Measurements from ENCODE around the gene DDX41. TPM values are rescaled to one million over a fixed set of nuclear protein-coding genes. Genes with fewer than 3 reads are reported as not detected.

The DDX41 gene
- total RNA-seq, 2 experiments from 2014 or later: 142 to 147 TPM

DNA sequence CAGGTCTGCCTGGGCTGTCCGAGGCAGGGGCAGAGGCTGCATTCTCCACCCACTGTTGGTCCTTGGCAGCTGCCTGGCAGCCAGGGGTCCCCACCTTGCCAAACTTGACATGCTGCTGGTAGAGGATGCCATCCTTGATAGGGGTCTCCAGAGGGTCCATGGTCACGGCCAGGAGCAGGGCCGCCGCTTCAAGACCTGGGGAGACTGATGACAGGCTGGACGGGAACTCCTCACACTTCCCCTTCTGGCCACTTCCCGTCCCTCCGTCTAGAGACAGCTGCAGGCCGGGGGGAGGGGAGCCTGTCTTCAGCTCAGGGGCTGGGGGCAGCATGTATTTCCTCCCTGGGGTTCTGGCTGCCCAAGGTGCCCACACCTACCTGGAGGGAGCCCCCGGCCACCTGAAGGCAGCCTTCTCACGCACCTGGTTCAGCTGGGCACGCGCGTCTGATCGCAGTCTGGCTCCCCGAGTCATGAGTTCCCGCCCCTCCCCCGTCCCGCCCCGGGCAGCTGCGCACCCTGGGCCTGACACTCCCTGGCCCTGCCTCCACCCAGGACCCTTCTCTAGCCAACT lies 7.3 kb downstream of the DDX41 start, which contains the start of gene DOK3:
TSS of gene DOK3 (minus strand) at position 446 of the 571 bp plus-strand sequence. CDS start at position 160, 286 bp downstream.
- peaks cover 28% of the 10 kb centered on the region for H3K36me3 Mint-ChIP-seq (ENCODE audit: low read depth)
- H3K27ac Mint-ChIP-seq: no peak within 1 kb of the TSS
- no peak within 1 kb of the TSS for H3K4me3 Mint-ChIP-seq
- intact Hi-C loops (cut with micrococcal nuclease): no loop called here
- no peaks in the 10 kb centered on the region for H3K9me3 Mint-ChIP-seq
- H3K4me1 Mint-ChIP-seq (ENCODE audit: low read depth): peaks cover 7% of the 10 kb centered on the region
- CTCF ChIA-PET: interaction anchor here (1.3 kb wide), 1 partner anchor 12 kb away, joined by 4 read pairs; the partner anchor contains the start of gene PDLIM7
- H3K27me3 Mint-ChIP-seq (ENCODE audit: low read depth): no peaks in the 10 kb centered on the region
- no peak for DNase-seq

DNA sequence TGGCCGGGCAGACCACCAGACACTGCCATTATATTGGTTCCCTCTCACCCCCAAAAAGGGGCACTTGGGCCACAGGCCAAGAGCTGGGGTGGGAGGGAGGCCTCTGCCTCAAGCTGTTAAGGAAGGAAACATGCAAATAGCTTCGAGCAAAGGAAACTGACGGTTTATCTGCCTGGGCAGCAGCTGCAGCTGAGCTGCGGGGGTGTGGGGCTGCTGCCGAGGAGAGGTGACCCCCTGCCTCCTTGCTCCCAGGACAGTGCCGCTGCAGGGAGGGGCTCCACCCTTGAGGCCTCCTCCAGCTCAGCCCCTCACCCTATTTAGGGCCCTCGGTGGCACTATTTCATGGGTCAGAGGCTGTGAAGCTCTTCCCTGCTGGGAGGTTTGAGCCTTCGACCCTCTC lies 7.9 kb downstream of the DDX41 start:
- Mint-ChIP-seq H3K27ac (no peak overlapping the region), H3K9me3 (no peaks in the 10 kb centered on the region), H3K27me3 (ENCODE audit: low read depth) (no peaks in the 10 kb centered on the region), H3K4me3 (no peak overlapping the region), H3K4me1 (ENCODE audit: low read depth) (peaks cover 2% of the 10 kb centered on the region), H3K36me3 (ENCODE audit: low read depth) (peaks cover 23% of the 10 kb centered on the region)
- DNase-seq: no peak
- CTCF ChIA-PET: interaction anchor here (1.3 kb wide), 1 partner anchor 11 kb away, joined by 4 read pairs; the partner anchor contains the start of gene PDLIM7
- intact Hi-C loops (cut with micrococcal nuclease): no loop called here

DNA sequence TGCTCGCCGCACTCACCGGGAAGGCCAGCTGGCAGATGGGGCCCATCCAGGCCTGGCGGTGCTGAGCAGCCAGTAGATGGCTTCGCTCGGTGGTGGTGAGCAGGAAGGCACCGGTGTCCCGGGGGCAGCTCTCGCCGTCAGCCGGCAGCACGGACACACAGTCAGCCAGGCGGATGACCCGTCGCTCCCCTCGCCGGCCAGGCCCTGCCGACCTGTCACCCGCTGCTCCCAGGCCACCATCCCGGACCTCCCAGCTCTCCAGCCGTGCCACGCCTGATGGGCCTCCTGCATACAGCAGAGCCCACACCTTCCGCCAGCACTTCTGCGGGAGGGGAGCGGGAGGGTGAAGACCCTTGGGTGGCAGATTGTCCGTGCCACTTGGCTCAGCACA lies 8.5 kb downstream of the DDX41 start:
- Mint-ChIP-seq H3K4me1 (ENCODE audit: low read depth) (peaks cover 2% of the 10 kb centered on the region), H3K4me3 (no peak overlapping the region), H3K27ac (no peak overlapping the region), H3K9me3 (no peaks in the 10 kb centered on the region), H3K36me3 (ENCODE audit: low read depth) (peaks cover 19% of the 10 kb centered on the region), H3K27me3 (ENCODE audit: low read depth) (no peaks in the 10 kb centered on the region)
- no peak for DNase-seq
- CTCF ChIA-PET: interaction anchor here (0.9 to 1.3 kb wide), 2 partner anchors 10 to 15 kb away, joined by 3 to 4 read pairs; partner anchors contain the start of gene PDLIM7
- intact Hi-C loops (cut with micrococcal nuclease): no loop called here

DNA sequence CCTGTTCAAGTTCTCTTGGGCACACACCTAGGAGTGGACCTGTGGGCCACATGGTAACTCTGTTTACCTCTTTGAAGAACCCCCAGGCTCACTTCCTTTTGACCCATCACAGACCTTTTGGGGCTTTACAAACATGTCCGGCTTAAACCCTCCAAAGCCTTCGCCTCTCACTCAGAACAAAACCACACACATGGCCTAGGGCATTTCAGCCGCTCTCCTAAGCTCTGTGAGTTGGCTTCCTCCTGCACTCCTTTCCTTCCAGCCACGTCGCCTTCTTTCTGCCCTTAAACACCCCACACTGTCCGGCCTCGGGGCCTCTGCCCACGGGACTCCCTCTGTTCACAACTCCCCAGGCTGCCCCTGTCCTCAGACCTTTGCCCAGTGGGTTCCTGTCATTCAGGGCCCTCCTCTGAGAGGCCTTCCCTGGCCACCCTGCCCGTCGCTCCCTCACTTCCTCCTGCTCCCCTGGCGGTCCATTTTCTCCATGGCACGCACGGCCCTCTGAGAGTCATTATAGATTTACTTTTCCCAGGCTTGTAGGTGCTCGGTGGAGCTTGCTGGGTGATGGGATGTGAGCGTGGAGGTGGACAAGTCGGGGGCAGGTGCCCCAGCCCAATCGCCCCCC lies 9.1 kb downstream of the DDX41 start:
- H3K27me3 Mint-ChIP-seq (ENCODE audit: low read depth): no peaks in the 10 kb centered on the region
- intact Hi-C loops (cut with micrococcal nuclease): no loop called here
- H3K4me3 Mint-ChIP-seq: no peak overlapping the region
- H3K27ac Mint-ChIP-seq: no peak overlapping the region
- no peaks in the 10 kb centered on the region for H3K9me3 Mint-ChIP-seq
- H3K4me1 Mint-ChIP-seq (ENCODE audit: low read depth): peaks cover 2% of the 10 kb centered on the region
- H3K36me3 Mint-ChIP-seq (ENCODE audit: low read depth): peaks cover 15% of the 10 kb centered on the region
- no peak for DNase-seq
- CTCF ChIA-PET: interaction anchor here (0.9 to 2.2 kb wide), 5 partner anchors 8 to 117 kb away, joined by 3 to 10 read pairs (median 4); partner anchors contain the start of genes DDX41 and PDLIM7

DNA sequence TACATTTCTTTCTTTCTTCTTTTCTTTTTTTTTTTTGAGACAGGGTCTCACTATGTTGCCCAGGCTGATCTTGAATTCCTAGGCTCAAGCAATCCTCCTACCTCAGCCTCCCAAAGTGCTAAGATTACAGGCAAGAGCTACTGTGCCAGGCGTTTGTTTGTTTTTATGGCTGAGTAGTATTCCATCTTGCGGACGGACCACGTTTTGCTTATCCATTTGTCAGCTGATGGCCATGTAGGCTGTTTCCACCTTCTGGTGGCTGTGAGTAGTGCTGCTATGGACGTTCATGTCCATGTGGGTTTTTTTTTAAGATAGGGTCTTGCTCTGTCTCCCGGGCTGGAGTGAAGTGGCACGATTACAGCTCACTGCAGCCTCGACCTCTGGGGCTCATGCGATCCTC lies 9.6 kb downstream of the DDX41 start:
- H3K9me3 Mint-ChIP-seq: no peaks in the 10 kb centered on the region
- DNase-seq: no peak
- no peak overlapping the region for H3K27ac Mint-ChIP-seq
- H3K27me3 Mint-ChIP-seq (ENCODE audit: low read depth): no peaks in the 10 kb centered on the region
- intact Hi-C loops (cut with micrococcal nuclease): no loop called here
- H3K4me3 Mint-ChIP-seq: no peak overlapping the region
- CTCF ChIA-PET: interaction anchor here (0.6 to 2.2 kb wide), 6 partner anchors 8 to 116 kb away, joined by 3 to 10 read pairs (median 4); partner anchors contain the start of gene DDX41
- peaks cover 2% of the 10 kb centered on the region for H3K4me1 Mint-ChIP-seq (ENCODE audit: low read depth)
- peaks cover 14% of the 10 kb centered on the region for H3K36me3 Mint-ChIP-seq (ENCODE audit: low read depth)

DNA sequence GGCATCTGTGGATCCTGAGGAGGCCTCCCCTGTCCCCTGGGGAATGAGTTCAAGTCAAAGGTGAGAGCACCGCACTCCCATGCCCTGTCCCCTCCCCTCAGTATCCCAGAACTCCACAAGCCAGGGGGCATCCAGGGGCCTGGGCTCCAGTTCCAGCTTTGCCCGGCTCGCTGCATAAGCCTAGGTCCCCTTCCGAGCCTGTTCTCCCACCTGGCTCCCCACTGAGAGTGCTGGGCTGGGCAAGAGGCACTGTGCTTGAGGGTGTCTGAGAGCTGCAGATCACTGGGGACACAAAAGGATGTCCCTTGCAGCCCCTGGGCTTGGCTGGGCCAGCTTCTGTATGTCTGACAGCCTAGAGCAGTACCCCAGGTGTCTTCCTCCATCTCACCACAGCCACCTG lies 11.7 kb downstream of the DDX41 start:
- CTCF ChIA-PET: no interaction called here
- no peak for DNase-seq
- intact Hi-C loops (cut with micrococcal nuclease): no loop called here
- Mint-ChIP-seq H3K4me1 (ENCODE audit: low read depth) (peaks cover 5% of the 10 kb centered on the region), H3K4me3 (no peak overlapping the region), H3K27ac (no peak overlapping the region), H3K9me3 (no peaks in the 10 kb centered on the region), H3K27me3 (ENCODE audit: low read depth) (no peaks in the 10 kb centered on the region), H3K36me3 (ENCODE audit: low read depth) (peaks cover 2% of the 10 kb centered on the region)

DNA sequence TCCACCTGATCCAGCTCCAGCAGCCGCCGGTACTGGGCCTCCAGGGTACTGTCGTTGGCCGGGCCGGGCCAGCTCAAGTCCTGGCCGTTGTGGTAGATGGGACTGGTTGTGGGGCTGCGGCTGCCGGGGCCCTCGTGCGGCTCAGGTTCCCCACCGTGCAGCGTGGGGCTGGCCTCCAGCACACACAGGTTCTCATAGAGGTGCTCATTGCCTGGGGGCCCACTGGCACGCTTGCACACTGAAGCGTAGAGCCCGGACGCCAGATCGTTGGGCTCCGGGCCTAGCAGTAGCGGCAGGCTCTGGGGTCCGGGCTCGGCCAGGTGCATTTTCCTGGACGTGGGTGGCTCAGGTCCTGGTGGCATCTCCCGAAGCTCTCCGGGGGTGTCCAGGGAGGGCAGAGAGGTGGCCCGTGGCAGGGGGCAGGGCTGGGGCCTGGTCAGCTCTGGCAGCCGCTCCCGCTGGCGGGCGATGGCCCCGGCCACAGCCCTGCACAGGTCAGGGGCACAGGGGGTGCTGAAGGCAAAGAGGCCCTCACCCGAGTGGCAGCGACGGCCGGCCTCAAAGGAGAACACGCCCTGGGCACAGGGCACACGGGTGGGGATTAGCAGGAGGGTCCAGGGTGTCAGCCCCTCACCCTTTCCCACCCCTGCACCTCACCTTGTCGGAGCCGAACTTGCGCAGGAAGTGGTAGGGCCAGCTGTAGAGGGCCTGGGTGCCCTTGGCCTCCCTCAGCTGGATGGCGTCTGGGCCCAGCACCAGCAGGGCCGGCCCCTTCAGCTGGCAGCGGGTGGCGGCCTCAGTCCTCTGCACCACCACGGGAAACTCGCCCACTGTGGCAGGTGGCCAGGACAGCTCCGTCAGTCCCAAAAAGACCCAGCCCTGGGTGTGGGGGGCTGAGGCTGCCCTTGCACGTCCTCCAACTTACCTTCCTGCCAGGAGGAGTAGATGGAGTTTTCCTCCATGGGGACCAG lies 12.4 kb downstream of the DDX41 start:
- intact Hi-C loops (cut with micrococcal nuclease): no loop called here

DNA sequence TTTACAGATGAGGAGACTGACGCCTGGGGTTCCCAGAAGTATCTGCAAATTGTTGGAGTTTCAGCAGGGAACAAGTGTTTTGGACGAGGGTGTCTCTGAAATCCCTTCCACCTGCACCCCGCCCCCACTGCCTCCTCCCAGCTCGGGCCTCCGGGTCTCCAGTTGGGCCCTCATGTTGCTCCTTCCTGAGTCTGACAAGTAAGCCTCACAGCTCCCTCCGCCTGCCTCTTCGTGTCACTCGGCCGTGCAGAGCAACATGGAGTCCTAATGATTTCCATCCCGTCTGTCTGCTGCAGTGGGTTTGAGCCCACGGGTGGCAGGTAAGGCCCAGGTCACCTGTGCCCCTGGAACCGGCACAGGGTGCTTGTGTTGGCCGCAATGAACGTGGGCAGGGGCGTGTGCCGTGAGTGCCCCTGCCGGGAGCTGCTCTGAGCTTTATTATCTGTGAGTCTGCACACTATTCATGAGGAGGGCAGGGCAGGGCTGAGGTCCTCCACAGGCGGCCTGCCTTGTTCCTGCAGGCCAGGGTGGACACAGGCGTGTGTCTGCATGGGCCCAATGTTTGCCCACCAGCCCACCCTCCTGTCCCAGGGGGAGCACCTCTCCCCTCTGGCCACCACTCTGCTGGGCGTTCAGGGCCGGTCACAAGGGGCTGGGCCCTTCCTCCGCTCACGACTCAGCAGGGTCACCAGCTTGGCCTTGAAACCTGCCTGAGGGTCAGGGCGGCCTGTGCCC lies 13.2 kb downstream of the DDX41 start:
- intact Hi-C loops (cut with micrococcal nuclease): no loop called here
- no peaks in the 10 kb centered on the region for H3K9me3 Mint-ChIP-seq
- CTCF ChIA-PET: interaction anchor here (0.7 to 7.0 kb wide), 3 partner anchors 99 to 195 kb away, joined by 3 to 72 read pairs (median 5); no protein-coding TSS in a partner anchor
- H3K36me3 Mint-ChIP-seq (ENCODE audit: low read depth): no peaks in the 10 kb centered on the region
- H3K27ac Mint-ChIP-seq: no peak overlapping the region
- DNase-seq: no peak
- H3K27me3 Mint-ChIP-seq (ENCODE audit: low read depth): peaks cover 9% of the 10 kb centered on the region
- H3K4me3 Mint-ChIP-seq: no peak overlapping the region
- H3K4me1 Mint-ChIP-seq (ENCODE audit: low read depth): peaks cover 8% of the 10 kb centered on the region

More for the DNA sequence above, 12.4 kb downstream of the DDX41 start:
- no peaks in the 10 kb centered on the region for H3K36me3 Mint-ChIP-seq (ENCODE audit: low read depth)
- peaks cover 3% of the 10 kb centered on the region for H3K4me1 Mint-ChIP-seq (ENCODE audit: low read depth)
- peaks cover 6% of the 10 kb centered on the region for H3K27me3 Mint-ChIP-seq (ENCODE audit: low read depth)
- CTCF ChIA-PET: interaction anchor here (0.7 to 7.0 kb wide), 2 partner anchors 100 to 113 kb away, joined by 3 to 72 read pairs; no protein-coding TSS in a partner anchor
- no peak overlapping the region for H3K4me3 Mint-ChIP-seq
- no peak for DNase-seq
- no peak overlapping the region for H3K27ac Mint-ChIP-seq
- no peaks in the 10 kb centered on the region for H3K9me3 Mint-ChIP-seq

DNA sequence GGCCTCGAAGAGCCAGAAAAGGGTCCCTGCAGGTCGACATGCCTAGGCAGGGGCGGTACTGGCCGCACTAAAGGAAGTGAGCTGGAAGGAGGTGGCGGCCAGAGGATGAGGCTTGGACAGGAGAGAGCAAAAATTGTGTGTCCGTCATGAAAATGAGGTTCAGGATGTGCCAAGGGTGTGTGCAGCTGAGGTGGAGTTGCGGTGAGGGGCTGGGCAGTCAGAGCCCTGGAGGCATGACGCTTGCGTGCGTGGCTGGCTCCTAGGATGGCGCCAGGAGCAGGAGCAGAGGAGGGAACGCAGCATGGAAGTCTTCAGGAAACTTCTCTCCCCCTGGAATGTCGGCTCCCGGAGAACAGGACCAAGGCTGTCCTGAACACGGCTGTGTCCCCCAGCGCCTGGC lies 13.9 kb downstream of the DDX41 start:
- Mint-ChIP-seq H3K27ac (no peak overlapping the region), H3K4me1 (ENCODE audit: low read depth) (peaks cover 12% of the 10 kb centered on the region), H3K36me3 (ENCODE audit: low read depth) (no peaks in the 10 kb centered on the region), H3K4me3 (no peak overlapping the region), H3K9me3 (no peaks in the 10 kb centered on the region), H3K27me3 (ENCODE audit: low read depth) (peaks cover 12% of the 10 kb centered on the region)
- intact Hi-C loops (cut with micrococcal nuclease): no loop called here
- CTCF ChIA-PET: interaction anchor here (1.3 to 7.0 kb wide), 7 partner anchors 18 to 194 kb away, joined by 5 to 72 read pairs (median 9); no protein-coding TSS in a partner anchor
- no peak for DNase-seq

DNA sequence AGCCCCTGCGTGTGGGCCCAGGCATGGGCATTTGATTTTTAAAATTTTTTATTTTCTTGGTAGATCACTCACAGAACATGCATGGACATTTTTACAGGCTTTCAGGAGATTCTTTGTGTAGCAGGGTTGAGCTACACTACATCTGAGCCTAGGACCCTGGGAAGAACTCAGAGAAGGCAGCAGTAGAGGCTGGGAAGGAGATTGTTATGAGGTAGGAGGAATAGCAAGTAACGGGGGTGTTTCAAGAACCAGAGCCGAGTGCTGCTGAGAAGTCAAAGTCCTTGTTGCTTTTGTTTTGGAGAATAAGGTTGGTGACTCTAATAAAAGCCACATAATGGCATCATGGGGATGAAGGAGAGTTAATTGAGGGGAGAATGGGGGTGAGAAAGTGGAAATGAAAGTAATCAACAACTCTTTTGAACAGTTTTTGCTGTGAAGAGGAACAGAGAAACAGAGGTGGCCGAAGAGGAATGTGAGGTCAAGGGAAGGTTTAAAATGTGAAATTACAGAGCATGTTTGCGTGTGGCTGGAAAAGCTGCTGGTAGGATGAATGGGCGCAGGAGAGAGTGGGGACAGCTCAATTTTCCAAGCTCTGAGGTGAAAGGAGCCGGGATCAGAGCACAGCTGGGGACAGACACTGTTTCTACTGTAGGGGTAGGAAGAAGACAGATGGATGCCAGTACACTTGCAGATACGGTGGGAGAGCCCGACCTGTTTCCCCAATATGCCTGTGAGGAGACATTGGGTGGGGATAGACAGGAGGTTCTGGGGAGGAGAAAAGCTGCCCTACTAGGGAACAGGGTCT lies 14.7 kb downstream of the DDX41 start:
- Mint-ChIP-seq H3K4me3 (no peak overlapping the region), H3K4me1 (ENCODE audit: low read depth) (peaks cover 14% of the 10 kb centered on the region), H3K27ac (no peak overlapping the region), H3K27me3 (ENCODE audit: low read depth) (peaks cover 14% of the 10 kb centered on the region), H3K36me3 (ENCODE audit: low read depth) (no peaks in the 10 kb centered on the region), H3K9me3 (no peaks in the 10 kb centered on the region)
- CTCF ChIA-PET: interaction anchor here (0.6 to 7.0 kb wide), 26 partner anchors 10 to 388 kb away, joined by 3 to 72 read pairs (median 6); partner anchors contain the start of gene DDX41
- intact Hi-C loops (cut with micrococcal nuclease): loop anchor here (1.0 to 2.0 kb wide), 5 partner anchors 47 to 388 kb away; no protein-coding TSS in a partner anchor
- no peak for DNase-seq
